Caco-2 (cell line): ENCODE results near the gene HEATR5A. TPM values are rescaled to one million over a fixed set of nuclear protein-coding genes. Genes with fewer than 3 reads are reported as not detected.
A peak's percentile ranks its signal among the peaks of the same experiment; 100 is the strongest.
"Not testable (repeated sequence)": the region's sequence is repeated elsewhere in the genome, so short reads cannot be mapped to it uniquely, and the experiment has no call there.

ENCODE experiments used
- BruUV-seq: library from RNA; stranded (reverse); fragments of 400-500 nt; replicated peaks from 2 replicates; lab custom pipeline; 2021; lab: Mats Ljungman, UMichigan
- CTCF ChIA-PET: fragments of 300-600 bp; sonication (Branson Sonifier 250); formaldehyde crosslinking; loops from one replicate; lab custom pipeline; 2022; ENCODE audit warnings: antibody characterized with exemption; lab: Charles Lee
- POLR2A ChIA-PET: fragments of 300-600 bp; sonication (Branson Sonifier 250); formaldehyde crosslinking; loops from one replicate; lab custom pipeline; 2022; ENCODE audit warnings: antibody characterized with exemption; lab: Charles Lee
- DNase-seq, 2 experiments: peaks; one replicate each; pipeline versions ENCODE4 v3.0.0 to v3.0.0-alpha.2; 2020 to 2022
- H3K27me3 ChIP-seq: replicated peaks from 2 replicates; pipeline ENCODE4 v1.6.0; 2011; ENCODE audit warnings: low read length; ENCODE audit not compliant: control insufficient read depth, insufficient read depth
- H3K36me3 ChIP-seq: 2 replicates; pipeline ENCODE4 v1.5.1; 2011; ENCODE audit warnings: low read length; ENCODE audit not compliant: control insufficient read depth, insufficient read depth
- H3K4me1 ChIP-seq: fragments of 250-450 bp; sonication (Bioruptor Pico); 2 replicates; pipeline ENCODE4 v1.5.1; 2020; ENCODE audit warnings: mild to moderate bottlenecking
- H3K4me3 ChIP-seq: 2 replicates; pipeline ENCODE4 v1.5.1; 2011; ENCODE audit warnings: low read depth, mild to moderate bottlenecking, control low read depth, low read length
- H3K9me3 ChIP-seq: fragments of 250-450 bp; sonication (Bioruptor Pico); 2 replicates; pipeline ENCODE4 v1.5.1; 2020; ENCODE audit warnings: mild to moderate bottlenecking, moderate library complexity
- H3K27ac Mint-ChIP-seq: one replicate; pipeline ENCODE4 v1.8.0; 2022; ENCODE audit warnings: mixed read lengths; ENCODE audit not compliant: unreplicated experiment
- H3K27me3 Mint-ChIP-seq: one replicate; pipeline ENCODE4 v1.8.0; 2022; ENCODE audit warnings: mixed read lengths; ENCODE audit not compliant: insufficient read depth, unreplicated experiment
- H3K36me3 Mint-ChIP-seq: one replicate; pipeline ENCODE4 v1.8.0; 2022; ENCODE audit warnings: mild to moderate bottlenecking, mixed read lengths; ENCODE audit not compliant: insufficient read depth, unreplicated experiment
- H3K4me1 Mint-ChIP-seq: one replicate; pipeline ENCODE4 v1.8.0; 2022; ENCODE audit warnings: low read depth, mixed read lengths; ENCODE audit not compliant: unreplicated experiment
- H3K4me3 Mint-ChIP-seq: one replicate; pipeline ENCODE4 v1.8.0; 2022; ENCODE audit warnings: mild to moderate bottlenecking, moderate library complexity, mixed read lengths; ENCODE audit not compliant: unreplicated experiment
- H3K9me3 Mint-ChIP-seq: one replicate; pipeline ENCODE4 v1.8.0; 2022; ENCODE audit warnings: mixed read lengths; ENCODE audit not compliant: unreplicated experiment
- CTCF ChIP-seq, 2 experiments: fragments of 200-600 bp in 1 of 2; IDR thresholded peaks; 1 replicate in 1 of 2; 2 replicates in 1 of 2; pipeline versions ENCODE4 v1.5.1 to v1.8.0; 2011 to 2022; ENCODE audit warnings: antibody characterized with exemption in 1 of 2, control low read depth in 1 of 2, inconsistent platforms in 1 of 2, low read depth in 1 of 2, low read length in 1 of 2, mild to moderate bottlenecking in 1 of 2, moderate library complexity in 1 of 2; ENCODE audit not compliant: insufficient read depth in 1 of 2, severe bottlenecking in 1 of 2, unreplicated experiment in 1 of 2
- intact Hi-C: fragments of 100-400 bp; cut with micrococcal nuclease; formaldehyde crosslinking; loops from one replicate; pipeline ENCODE4 v1.10.0; 2022; ENCODE audit not compliant: unreplicated experiment
- total RNA-seq: library from RNA; stranded (reverse); gene quantifications from 2 replicates; pipeline ENCODE4 v1.2.3, GENCODE V29; 2022

HEATR5A gene
- total RNA-seq, 1 experiment from 2014 or later, result 55.6 TPM

- H3K27ac Mint-ChIP-seq, result no peak overlapping the region
- no TSS peak for BruUV-seq
- H3K4me1 Mint-ChIP-seq, result no peaks in the 10 kb centered on the region
- Histone ChIP-seq H3K27me3 (no peaks in the 10 kb centered on the region), H3K9me3 (peaks cover under 1% of the 10 kb centered on the region; the same call in 1 of the 2 replicates), H3K4me3 (no peak overlapping the region), H3K36me3 (no peaks in the 10 kb centered on the region), H3K4me1 (no peaks in the 10 kb centered on the region)
- ChIA-PET CTCF (no interaction called here), POLR2A (no interaction called here)
- peaks cover 7% of the 10 kb centered on the region for H3K9me3 Mint-ChIP-seq
- no peak overlapping the region for H3K4me3 Mint-ChIP-seq
- no peaks in the 10 kb centered on the region for H3K27me3 Mint-ChIP-seq
- no peak for TF ChIP-seq CTCF (IDR thresholded peaks at IDR 0.05; ENCODE audit: insufficient read depth in 1 of 2, low read depth in 1 of 2, low read length in 1 of 2, severe bottlenecking in 1 of 2, unreplicated experiment in 1 of 2)
- intact Hi-C loops, result no loop called here
- peak in 1 of 2 experiments; percentile 29 for DNase-seq
- H3K36me3 Mint-ChIP-seq, result peaks cover 39% of the 10 kb centered on the region
These were observed 83.7 kb downstream of the HEATR5A start for GRCh38 chr14:31336646-31337045.

- H3K36me3 ChIP-seq, CTCF ChIA-PET, BruUV-seq, H3K27me3 Mint-ChIP-seq, H3K4me1 Mint-ChIP-seq, H3K4me3 ChIP-seq, DNase-seq, intact Hi-C loops, H3K4me3 Mint-ChIP-seq, H3K4me1 ChIP-seq, H3K27ac Mint-ChIP-seq, POLR2A ChIA-PET, H3K27me3 ChIP-seq, H3K9me3 Mint-ChIP-seq: not testable (repeated sequence)
- peaks cover 59% of the 10 kb centered on the region for H3K36me3 Mint-ChIP-seq
- H3K9me3 ChIP-seq, result peaks cover 23% of the 10 kb centered on the region
These were observed 89.0 kb downstream of the HEATR5A start for GRCh38 chr14:31331395-31331794.

GRCh38 chr14:31329876-31330521 is 90.4 kb downstream of the HEATR5A start:
- H3K4me1 Mint-ChIP-seq, H3K4me3 ChIP-seq, H3K36me3 ChIP-seq, H3K4me1 ChIP-seq, H3K9me3 Mint-ChIP-seq, H3K27ac Mint-ChIP-seq, POLR2A ChIA-PET, H3K27me3 Mint-ChIP-seq, H3K4me3 Mint-ChIP-seq, BruUV-seq, H3K27me3 ChIP-seq: not testable (repeated sequence)
- peaks cover 23% of the 10 kb centered on the region for H3K9me3 ChIP-seq
- intact Hi-C loops, result loop anchor here (5.0 kb wide), 1 partner anchor 123 kb away; the partner anchor contains the start of gene HECTD1
- CTCF ChIA-PET, result interaction anchor here (0.8 kb wide), 1 partner anchor 77 kb away, joined by 4 read pairs; no protein-coding TSS in a partner anchor
- DNase-seq, result peak in 1 of 2 experiments; percentile 31
- peaks cover 59% of the 10 kb centered on the region for H3K36me3 Mint-ChIP-seq

- H3K4me1 ChIP-seq, result no peaks in the 10 kb centered on the region
- no peak for TF ChIP-seq CTCF (IDR thresholded peaks at IDR 0.05; ENCODE audit: insufficient read depth in 1 of 2, low read depth in 1 of 2, low read length in 1 of 2, severe bottlenecking in 1 of 2, unreplicated experiment in 1 of 2)
- no peaks in the 10 kb centered on the region for H3K27me3 ChIP-seq
- no peaks in the 10 kb centered on the region for H3K36me3 ChIP-seq
- H3K4me3 Mint-ChIP-seq, result no peak overlapping the region
- no peak overlapping the region for H3K4me3 ChIP-seq
- H3K9me3 ChIP-seq, result peaks cover 17% of the 10 kb centered on the region
- no peak for DNase-seq
- ChIA-PET CTCF (interaction anchor here (2.0 kb wide), 1 partner anchor 118 kb away, joined by 7 read pairs; the partner anchor contains the start of gene HECTD1), POLR2A (no interaction called here)
- H3K27ac Mint-ChIP-seq, result no peak overlapping the region
- H3K36me3 Mint-ChIP-seq, result peaks cover 32% of the 10 kb centered on the region
- H3K4me1 Mint-ChIP-seq, result no peaks in the 10 kb centered on the region
- H3K9me3 Mint-ChIP-seq, result no peaks in the 10 kb centered on the region
- intact Hi-C loops, result loop anchor here (5.0 kb wide), 1 partner anchor 119 kb away; the partner anchor contains the start of gene HECTD1
- H3K27me3 Mint-ChIP-seq, result no peaks in the 10 kb centered on the region
- no TSS peak for BruUV-seq
These were observed 94.2 kb downstream of the HEATR5A start for GRCh38 chr14:31326111-31326510.
